Measurements from ENCODE around the gene STEEP1. TPM values are rescaled to one million over a fixed set of nuclear protein-coding genes. Genes with fewer than 3 reads are reported as not detected.

Gene STEEP1
- total RNA-seq, 1 donor from 2014 or later: 46.5 TPM

- no peak for DNase-seq (ENCODE audit: low read depth, low spot score)
These were observed 75.8 kb downstream of the STEEP1 start for GRCh38 chrX:119489212-119490074.

GRCh38 chrX:119488749-119489148 is 76.5 kb downstream of the STEEP1 start:
- DNase-seq (ENCODE audit: low read depth, low spot score): no peak

Other genes with a start within 250 kb of the STEEP1 start
- 17.7 and 20.8 TPM in 2 replicates for gene SLC25A43, start 166.1 kb downstream of the STEEP1 start, total RNA-seq
- gene SLC25A5, start 97.0 kb downstream of the STEEP1 start, total RNA-seq: 282 and 344 TPM in 2 replicates
- 20.4 and 26.2 TPM in 2 replicates for gene UBE2A, start 9.2 kb upstream of the STEEP1 start, total RNA-seq
- 6.1 and 6.4 TPM in 2 replicates for gene NKRF, start 41.0 kb upstream of the STEEP1 start, total RNA-seq
- gene SEPTIN6, start 127.8 kb upstream of the STEEP1 start, total RNA-seq: 16.1 and 34.0 TPM in 2 replicates
- not detected in 2 replicates for gene SOWAHD, start 193.2 kb upstream of the STEEP1 start, total RNA-seq
- gene RPL39, start 226.2 kb upstream of the STEEP1 start, total RNA-seq: 2,079 and 2,323 TPM in 2 replicates

All from pulmonary artery endothelial cell (primary cell).